Prostate gland (tissue), 2 donors: ENCODE results near the gene ITGB7.

Source experiments
- POLR2A ChIP-seq: fragments of 450-650 bp; IDR thresholded peaks from one replicate; pipeline ENCODE4 v1.6.1; 2016; ENCODE audit warnings: antibody characterized with exemption, mild to moderate bottlenecking
- POLR2AphosphoS5 ChIP-seq: sonication (generic); formaldehyde crosslinking; IDR thresholded peaks from one replicate; pipeline ENCODE4 v1.6.1; 2017; ENCODE audit warnings: antibody characterized with exemption
- TF ChIP-seq, protein P1 (sequence below), 4 experiments: fragments of 200-600 bp in 2 of 4; fragments of 450-650 bp in 2 of 4; sonication (generic) in 2 of 4; IDR thresholded peaks; 1 replicate in 3 of 4; 2 replicates in 1 of 4; pipeline ENCODE4 v1.5.1; 2016 to 2019; ENCODE audit warnings: antibody characterized with exemption in 4 of 4, mild to moderate bottlenecking in 2 of 4, moderate library complexity in 2 of 4

DNA sequence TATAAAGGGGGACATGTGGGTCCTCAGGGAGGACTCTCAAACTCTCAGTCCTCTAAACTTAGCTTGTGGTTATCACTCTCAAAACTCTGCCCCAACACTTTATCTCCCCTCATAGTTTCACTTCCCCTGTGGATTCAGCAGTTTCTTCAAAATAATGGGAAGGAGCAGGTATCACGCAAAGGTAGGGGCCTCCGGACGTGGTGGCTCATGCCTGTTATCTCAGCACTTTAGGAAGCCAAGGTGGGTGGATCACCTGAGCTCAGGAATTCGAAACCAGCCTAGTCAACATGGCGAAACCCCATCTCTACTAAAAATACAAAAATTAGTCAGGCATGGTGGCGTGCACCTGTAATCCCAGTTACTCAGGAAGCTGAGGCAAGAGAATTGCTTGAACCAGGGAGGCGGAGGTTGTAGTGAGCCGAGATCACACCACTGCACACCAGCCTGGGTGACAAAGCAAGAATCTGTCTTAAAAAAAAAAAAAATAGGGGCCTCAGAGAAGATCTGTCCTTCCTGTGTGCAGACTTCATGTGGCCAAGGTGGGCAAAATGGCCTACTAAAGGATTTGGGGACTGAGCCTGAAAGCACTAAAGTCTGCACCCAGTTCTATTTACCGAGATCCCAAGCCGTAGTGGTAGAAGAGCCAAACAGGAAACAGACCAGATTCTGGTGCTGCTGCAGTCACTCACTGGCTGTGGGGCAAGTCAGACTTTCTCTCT is 6.4 kb downstream of the ITGB7 start:
- TF ChIP-seq, protein P1, sequence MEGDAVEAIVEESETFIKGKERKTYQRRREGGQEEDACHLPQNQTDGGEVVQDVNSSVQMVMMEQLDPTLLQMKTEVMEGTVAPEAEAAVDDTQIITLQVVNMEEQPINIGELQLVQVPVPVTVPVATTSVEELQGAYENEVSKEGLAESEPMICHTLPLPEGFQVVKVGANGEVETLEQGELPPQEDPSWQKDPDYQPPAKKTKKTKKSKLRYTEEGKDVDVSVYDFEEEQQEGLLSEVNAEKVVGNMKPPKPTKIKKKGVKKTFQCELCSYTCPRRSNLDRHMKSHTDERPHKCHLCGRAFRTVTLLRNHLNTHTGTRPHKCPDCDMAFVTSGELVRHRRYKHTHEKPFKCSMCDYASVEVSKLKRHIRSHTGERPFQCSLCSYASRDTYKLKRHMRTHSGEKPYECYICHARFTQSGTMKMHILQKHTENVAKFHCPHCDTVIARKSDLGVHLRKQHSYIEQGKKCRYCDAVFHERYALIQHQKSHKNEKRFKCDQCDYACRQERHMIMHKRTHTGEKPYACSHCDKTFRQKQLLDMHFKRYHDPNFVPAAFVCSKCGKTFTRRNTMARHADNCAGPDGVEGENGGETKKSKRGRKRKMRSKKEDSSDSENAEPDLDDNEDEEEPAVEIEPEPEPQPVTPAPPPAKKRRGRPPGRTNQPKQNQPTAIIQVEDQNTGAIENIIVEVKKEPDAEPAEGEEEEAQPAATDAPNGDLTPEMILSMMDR (IDR thresholded peaks at IDR 0.05), result no peak
- TF ChIP-seq POLR2A, result no peak
- TF ChIP-seq POLR2AphosphoS5, result no peak
